HG03135 (cell line): ENCODE data around the gene CEP57L1.
"Not testable (repeated sequence)": the region's sequence is repeated elsewhere in the genome, so short reads cannot be mapped to it uniquely, and the experiment has no call there.

ENCODE experiments used
- ATAC-seq: cut with Tn5 transposase; IDR thresholded peaks from one replicate; pipeline ENCODE4 v1.9.1; 2021; ENCODE audit warnings: mild to moderate bottlenecking, moderate library complexity; ENCODE audit not compliant: unreplicated experiment

Gene CEP57L1

GRCh38 chr6:109073344-109074132, 21.8 kb upstream of the CEP57L1 start:
- no peak for ATAC-seq

GRCh38 chr6:109074133-109074415, 21.2 kb upstream of the CEP57L1 start:
- ATAC-seq = no peak

- no peak for ATAC-seq
Observed at GRCh38 chr6:109075934-109076333, 19.4 kb upstream of the CEP57L1 start.

DNA sequence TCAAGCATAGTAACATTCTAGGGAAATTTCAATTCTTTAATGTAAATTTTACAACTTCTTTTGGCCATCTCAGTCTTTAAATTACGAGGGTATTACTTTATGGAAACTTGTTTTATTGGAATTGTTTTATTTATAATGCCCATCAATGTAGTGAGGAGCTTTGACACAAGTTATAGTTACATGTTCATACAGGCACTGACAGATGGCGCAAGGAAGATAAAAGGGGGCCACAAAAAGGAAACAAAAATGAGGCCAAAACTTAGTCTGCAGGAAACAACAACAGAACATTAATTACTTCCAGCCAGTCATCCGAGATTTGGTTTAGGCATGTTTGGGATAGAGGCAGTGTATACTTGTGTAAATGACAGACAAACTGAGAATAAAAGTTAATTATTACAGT, 18.9 kb upstream of the CEP57L1 start:
- ATAC-seq = no peak

- no peak for ATAC-seq
Observed at GRCh38 chr6:109079981-109080380, 15.3 kb upstream of the CEP57L1 start.

GRCh38 chr6:109081026-109081425, 14.3 kb upstream of the CEP57L1 start:
- ATAC-seq = no peak

- no peak for ATAC-seq
Observed at GRCh38 chr6:109081516-109082187, 13.7 kb upstream of the CEP57L1 start.

GRCh38 chr6:109082188-109082577, 13.1 kb upstream of the CEP57L1 start:
- no peak for ATAC-seq

GRCh38 chr6:109083657-109084056, 11.7 kb upstream of the CEP57L1 start:
- ATAC-seq = no peak

DNA sequence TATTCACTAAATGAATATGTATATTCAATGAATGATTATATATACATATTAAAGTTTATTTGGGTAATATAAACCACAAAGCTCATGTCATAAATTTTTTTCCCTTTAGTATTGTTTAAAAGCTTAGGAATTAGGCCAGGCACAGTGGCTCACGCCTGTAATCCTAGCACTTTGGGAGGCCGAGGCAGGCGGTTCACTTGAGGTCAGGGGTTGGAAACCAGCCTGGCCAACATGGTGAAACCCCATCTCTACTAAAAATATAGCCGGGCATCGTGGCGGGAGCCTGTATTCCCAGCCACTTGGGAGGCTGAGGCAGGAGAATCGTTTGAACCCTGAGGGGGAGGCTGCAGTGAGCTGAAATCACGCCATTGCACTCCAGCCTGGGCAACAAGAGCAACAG, 11.2 kb upstream of the CEP57L1 start:
- not testable (repeated sequence) for ATAC-seq

- ATAC-seq = no peak
Observed at GRCh38 chr6:109087661-109088264, 7.5 kb upstream of the CEP57L1 start.

GRCh38 chr6:109088995-109089394, 6.3 kb upstream of the CEP57L1 start:
- ATAC-seq = no peak

GRCh38 chr6:109091314-109092024, 3.8 kb upstream of the CEP57L1 start:
- ATAC-seq = no peak

- ATAC-seq = no peak
Observed at GRCh38 chr6:109092074-109092473, 3.2 kb upstream of the CEP57L1 start.

GRCh38 chr6:109093732-109094415, 1.4 kb upstream of the CEP57L1 start:
- no peak for ATAC-seq

DNA sequence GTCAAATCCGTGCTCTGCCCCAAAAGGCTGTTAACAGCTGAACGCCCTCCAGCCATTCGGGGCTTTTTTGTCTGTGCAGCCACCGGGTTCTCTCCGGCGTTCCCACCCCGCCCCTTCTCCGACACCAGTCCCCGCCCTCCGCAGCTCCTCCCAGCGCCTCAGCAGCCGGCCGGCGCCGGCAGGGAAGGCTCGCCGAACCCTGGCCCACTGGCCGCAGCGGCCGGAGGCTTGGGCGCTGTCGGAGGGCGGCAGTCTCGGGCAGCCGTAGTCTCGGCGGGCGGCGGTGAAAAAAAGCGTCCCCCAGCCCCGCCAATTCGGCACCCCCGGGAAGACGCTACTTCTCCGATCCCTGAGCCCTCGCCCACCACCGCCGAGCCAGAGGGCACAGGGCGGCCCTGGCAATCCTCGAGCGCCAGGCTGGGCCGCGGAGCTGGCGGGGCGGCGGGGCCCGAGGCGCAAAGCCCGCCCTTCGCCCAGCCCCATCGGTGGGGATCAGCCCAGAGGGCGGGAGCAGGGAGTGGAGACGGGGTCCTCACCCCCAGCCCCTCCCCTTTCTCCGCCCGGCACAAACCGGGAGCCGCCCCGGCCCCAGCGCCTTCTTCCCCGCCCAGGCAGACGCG, 781 bp upstream of the CEP57L1 start, which contains the start of gene SESN1:
Gene SESN1 (minus strand): TSS at position 431 of the 620 bp plus-strand sequence. CDS start 773 bp downstream, outside the sequence.
- ATAC-seq = peak; percentile 65

DNA sequence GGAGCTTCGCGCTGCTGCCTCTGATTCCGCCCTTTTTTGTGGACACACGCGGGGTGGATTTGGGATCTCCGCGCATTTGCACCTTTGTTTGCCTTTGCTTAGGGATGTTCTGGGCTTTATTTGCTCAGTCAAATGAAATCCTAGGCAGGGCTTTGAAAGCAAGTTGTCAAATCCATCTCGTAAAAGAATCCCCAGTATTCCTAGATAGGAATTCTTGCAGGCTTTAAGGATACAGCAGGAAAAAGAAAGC, 453 bp downstream of the CEP57L1 start:
- ATAC-seq = no peak

DNA sequence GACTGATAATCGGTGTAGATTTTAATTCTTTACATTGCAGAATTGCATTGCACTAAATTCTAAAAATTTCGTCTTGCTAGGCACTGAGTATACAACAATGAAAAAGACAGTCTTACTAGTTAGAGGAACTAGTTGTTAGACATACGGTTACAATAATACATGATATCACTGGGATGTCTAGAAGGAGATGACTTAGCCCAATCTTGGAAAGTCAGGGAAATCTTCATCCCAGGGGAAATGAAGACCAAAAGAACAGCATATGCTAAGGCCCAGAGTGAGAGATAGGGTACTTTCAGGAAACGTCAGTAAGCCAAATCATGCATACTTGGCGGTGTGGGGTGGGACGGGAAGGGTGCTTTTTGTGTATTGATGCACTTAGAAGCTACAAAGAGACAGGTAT, 901 bp downstream of the CEP57L1 start:
- ATAC-seq = no peak

- no peak for ATAC-seq
Observed at GRCh38 chr6:109097661-109098060, 2.4 kb downstream of the CEP57L1 start.

DNA sequence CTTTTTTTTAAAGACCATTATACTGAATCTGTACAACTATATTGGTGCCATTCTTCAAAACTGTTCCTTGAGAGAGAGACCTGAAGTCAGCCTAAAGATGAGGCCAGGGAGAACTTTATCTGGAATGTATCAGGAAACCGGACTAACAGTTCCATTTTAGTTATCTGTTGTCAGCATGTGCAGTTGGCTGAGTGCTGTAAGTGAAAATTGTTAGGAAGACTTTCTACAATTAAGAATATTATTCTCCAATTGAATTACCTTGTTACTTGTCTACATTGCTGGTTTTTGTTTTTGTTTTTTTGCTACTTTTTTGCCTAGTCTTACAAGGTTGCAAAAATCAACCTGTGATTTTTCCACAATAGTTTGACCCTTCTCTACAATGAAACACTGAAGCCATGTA, 7.5 kb downstream of the CEP57L1 start:
- no peak for ATAC-seq

- ATAC-seq = no peak
Observed at GRCh38 chr6:109103942-109104341, 8.6 kb downstream of the CEP57L1 start.
